OCI-LY7 (cell line): ENCODE measurements around the gene FBXO31. TPM values are rescaled to one million over a fixed set of nuclear protein-coding genes. Genes with fewer than 3 reads are reported as not detected.

ENCODE experiments used
- BruUV-seq: library from RNA; stranded (reverse); fragments of 400-500 nt; replicated peaks from 2 replicates; lab custom pipeline; 2021; lab: Mats Ljungman, UMichigan
- CTCF ChIA-PET: fragments of 300-600 bp; sonication (Branson Sonifier 250); formaldehyde crosslinking; loops from one replicate; lab custom pipeline; 2022; ENCODE audit warnings: antibody characterized with exemption; ENCODE audit not compliant: unreplicated experiment; lab: Charles Lee
- POLR2A ChIA-PET: fragments of 300-600 bp; sonication (Branson Sonifier 250); formaldehyde crosslinking; loops from one replicate; lab custom pipeline; 2022; ENCODE audit warnings: antibody characterized with exemption; lab: Charles Lee
- DNase-seq: peaks from one replicate; pipeline ENCODE4 v3.0.0-alpha.2; 2015; ENCODE audit warnings: low spot score
- H2AFZ ChIP-seq: fragments of 200-600 bp; sonication (generic), shearing (Covaris generic); 2 replicates; pipeline ENCODE4 v1.6.1; 2014; ENCODE audit warnings: mild to moderate bottlenecking, antibody characterized with exemption, low read length, moderate library complexity
- H3K27ac ChIP-seq: fragments of 200-600 bp; sonication (generic); 2 replicates; pipeline ENCODE4 v1.5.1; 2014; ENCODE audit warnings: mixed run types, low read depth, mild to moderate bottlenecking, moderate library complexity, low read length, inconsistent platforms; ENCODE audit not compliant: poor library complexity, severe bottlenecking
- H3K36me3 ChIP-seq: fragments of 200-600 bp; sonication (generic); 2 replicates; pipeline ENCODE4 v1.6.1; 2014; ENCODE audit warnings: mild to moderate bottlenecking, antibody characterized with exemption, low read length, moderate library complexity, mixed read lengths; ENCODE audit not compliant: insufficient read depth
- H3K4me1 ChIP-seq: fragments of 200-600 bp; sonication (generic); 2 replicates; pipeline ENCODE4 v1.5.1; 2014; ENCODE audit warnings: mild to moderate bottlenecking, low read length; ENCODE audit not compliant: insufficient read depth, poor library complexity, severe bottlenecking
- H3K4me2 ChIP-seq: fragments of 200-600 bp; sonication (generic); 2 replicates; pipeline ENCODE4 v1.6.1; 2014; ENCODE audit warnings: mild to moderate bottlenecking, low read length
- H3K4me3 ChIP-seq: fragments of 200-600 bp; sonication (generic); 2 replicates; pipeline ENCODE4 v1.5.1; 2014; ENCODE audit warnings: mild to moderate bottlenecking, low read depth, low read length; ENCODE audit not compliant: poor library complexity, severe bottlenecking
- H3K79me2 ChIP-seq: fragments of 200-600 bp; sonication (generic); 2 replicates; pipeline ENCODE4 v1.6.1; 2016; ENCODE audit warnings: low read depth, mild to moderate bottlenecking, low read length, moderate library complexity, mixed read lengths; ENCODE audit not compliant: insufficient read depth
- H3K9me2 ChIP-seq: fragments of 200-600 bp; sonication (generic); 2 replicates; pipeline ENCODE4 v1.6.1; 2016; ENCODE audit warnings: mild to moderate bottlenecking, low read length, mixed read lengths; ENCODE audit not compliant: insufficient read depth
- H3K9me3 ChIP-seq: fragments of 200-600 bp; sonication (generic); 2 replicates; pipeline ENCODE4 v1.6.1; 2014; ENCODE audit warnings: mild to moderate bottlenecking, mixed run types, low read length, mixed read lengths
- H4K20me1 ChIP-seq: fragments of 200-600 bp; sonication (generic); 2 replicates; pipeline ENCODE4 v1.6.1; 2014; ENCODE audit warnings: mild to moderate bottlenecking, antibody characterized with exemption, low read length, moderate library complexity, mixed read lengths; ENCODE audit not compliant: insufficient read depth
- CTCF ChIP-seq: fragments of 200-600 bp; sonication (generic); conservative IDR thresholded peaks from 2 replicates; pipeline ENCODE4 v1.5.1; 2014; ENCODE audit warnings: mild to moderate bottlenecking, antibody characterized with exemption, low read length, moderate library complexity, mixed read lengths
- EZH2phosphoT487 ChIP-seq: fragments of 200-600 bp; sonication (generic); IDR thresholded peaks from 2 replicates; pipeline ENCODE4 v1.6.1; 2018; ENCODE audit warnings: low read depth, borderline replicate concordance, mild to moderate bottlenecking, mixed run types, antibody characterized with exemption, low read length, moderate library complexity, mixed read lengths
- intact Hi-C: fragments of 100-400 bp; cut with micrococcal nuclease; formaldehyde crosslinking; loops from one replicate; pipeline ENCODE4 v1.10.0; 2022; ENCODE audit not compliant: unreplicated experiment
- total RNA-seq, 2 experiments: library from RNA; depleted of rRNA in 1 of 2; stranded (reverse); fragments of >200 nt in 1 of 2; shearing (Covaris generic) in 1 of 2; gene quantifications; 2 replicates each; pipeline ENCODE4 v1.2.3, GENCODE V29; 2014 to 2022

Gene FBXO31
- total RNA-seq, 2 experiments from 2014 or later: 26.0 to 32.4 TPM

GRCh38 chr16:87421003-87421912, 37.7 kb upstream of the FBXO31 start:
- H3K4me1 ChIP-seq: no peaks in the 10 kb centered on the region

GRCh38 chr16:87420026-87421002, 36.7 kb upstream of the FBXO31 start:
- Histone ChIP-seq H4K20me1 (no peaks in the 10 kb centered on the region), H3K36me3 (peaks cover 26% of the 10 kb centered on the region), H3K4me1 (no peaks in the 10 kb centered on the region), H2AFZ (no peak overlapping the region), H3K4me3 (no peak overlapping the region), H3K4me2 (no peak overlapping the region), H3K79me2 (no peaks in the 10 kb centered on the region), H3K27ac (no peak overlapping the region), H3K9me2 (no peaks in the 10 kb centered on the region), H3K9me3 (no peaks in the 10 kb centered on the region)
- peak; percentile 60 for TF ChIP-seq CTCF
- TF ChIP-seq EZH2phosphoT487: no peak
- ChIA-PET CTCF (no interaction called here), POLR2A (no interaction called here)
- no TSS peak for BruUV-seq
- DNase-seq: peak; percentile 8
- intact Hi-C loops: no loop called here

More at GRCh38 chr16:87421003-87421912, 37.7 kb upstream of the FBXO31 start:
- Histone ChIP-seq H3K36me3 (peaks cover 25% of the 10 kb centered on the region), H3K27ac (no peak overlapping the region), H3K79me2 (no peaks in the 10 kb centered on the region), H2AFZ (no peak overlapping the region), H3K9me2 (no peaks in the 10 kb centered on the region), H4K20me1 (no peaks in the 10 kb centered on the region; the same call in 1 of the 2 replicates), H3K4me2 (no peak overlapping the region), H3K4me3 (no peak overlapping the region), H3K9me3 (no peaks in the 10 kb centered on the region)
- intact Hi-C loops: no loop called here
- CTCF ChIA-PET: no interaction called here
- TF ChIP-seq CTCF (no peak), EZH2phosphoT487 (no peak)
- POLR2A ChIA-PET: no interaction called here
- DNase-seq: no peak
- no TSS peak for BruUV-seq
